GM18907 (cell line): Measurements from ENCODE around the gene GRM1.

ENCODE experiments used
- ATAC-seq: cut with Tn5 transposase; IDR thresholded peaks from one replicate; pipeline ENCODE4 v1.9.1; 2021; ENCODE audit warnings: mild to moderate bottlenecking, moderate library complexity; ENCODE audit not compliant: unreplicated experiment

GRM1 gene

GRCh38 chr6:146434732-146435390, 406.0 kb downstream of the GRM1 start:
- no peak for ATAC-seq

GRCh38 chr6:146441907-146442306, 413.0 kb downstream of the GRM1 start:
- ATAC-seq: no peak

- no peak for ATAC-seq
Observed at GRCh38 chr6:146444189-146444588, 415.3 kb downstream of the GRM1 start.

DNA sequence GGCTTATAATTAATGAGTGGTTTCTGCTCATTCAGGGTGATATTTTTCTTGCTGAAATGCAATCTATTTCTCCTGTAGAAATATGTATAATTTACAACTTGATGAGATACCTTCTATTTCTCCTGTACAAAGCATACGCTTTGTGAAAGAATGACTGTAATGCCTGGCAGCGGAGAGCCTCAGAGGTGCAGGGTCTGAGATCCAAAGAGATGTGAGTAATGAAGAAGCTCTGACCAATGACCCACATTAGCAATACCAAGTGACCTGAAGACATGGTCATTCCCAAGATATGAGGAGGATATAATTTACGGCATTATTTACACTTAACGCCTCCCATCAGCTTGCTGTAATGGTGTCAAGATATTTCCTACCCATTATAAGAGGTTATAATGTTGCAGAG, 416.4 kb downstream of the GRM1 start:
- ATAC-seq: no peak

DNA sequence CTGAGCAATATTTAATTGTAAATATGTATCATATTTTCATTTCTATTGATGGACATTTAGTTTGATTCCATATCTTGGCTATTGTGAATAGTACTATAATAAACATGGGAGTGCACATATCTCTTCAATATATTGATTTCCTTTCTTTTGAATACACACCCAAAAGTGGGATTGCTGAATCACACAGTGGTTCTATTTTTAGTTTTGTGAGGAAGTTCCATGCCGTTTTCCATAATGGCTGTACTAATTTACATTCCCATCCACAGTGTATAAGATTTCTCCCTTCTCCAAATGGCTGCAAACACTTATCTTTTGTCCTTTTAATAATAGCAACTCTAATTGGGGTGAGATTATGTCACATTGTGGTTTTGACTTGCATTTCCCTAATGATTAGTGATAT, 428.0 kb downstream of the GRM1 start:
- no peak for ATAC-seq

- no peak for ATAC-seq
Observed at GRCh38 chr6:146460941-146461340, 432.1 kb downstream of the GRM1 start.

- ATAC-seq: no peak
Observed at GRCh38 chr6:146470091-146470770, 441.4 kb downstream of the GRM1 start.

- ATAC-seq: no peak
Observed at GRCh38 chr6:146472918-146473317, 444.1 kb downstream of the GRM1 start.

- ATAC-seq: no peak
Observed at GRCh38 chr6:146481527-146481926, 452.7 kb downstream of the GRM1 start.

- no peak for ATAC-seq
Observed at GRCh38 chr6:146484411-146484810, 455.5 kb downstream of the GRM1 start.
